BLaER1 (cell line): ENCODE measurements around the gene FRMPD3.
"Not testable (repeated sequence)": the region's sequence is repeated elsewhere in the genome, so short reads cannot be mapped to it uniquely, and the experiment has no call there.

Source experiments
- H3K27ac ChIP-seq: shearing (Covaris generic); formaldehyde crosslinking; 2 replicates; pipeline ENCODE4 v1.8.1; 2022
- H3K27me3 ChIP-seq: shearing (Covaris generic); formaldehyde crosslinking; 2 replicates; pipeline ENCODE4 v1.8.1; 2022
- H3K36me3 ChIP-seq: shearing (Covaris generic); formaldehyde crosslinking; 2 replicates; pipeline ENCODE4 v1.8.1; 2022
- H3K4me1 ChIP-seq: shearing (Covaris generic); formaldehyde crosslinking; 2 replicates; pipeline ENCODE4 v1.8.1; 2022
- H3K4me2 ChIP-seq: shearing (Covaris generic); formaldehyde crosslinking; 2 replicates; pipeline ENCODE4 v1.8.1; 2022
- H3K4me3 ChIP-seq: shearing (Covaris generic); formaldehyde crosslinking; 2 replicates; pipeline ENCODE4 v1.8.1; 2022
- H3K9ac ChIP-seq: shearing (Covaris generic); formaldehyde crosslinking; 2 replicates; pipeline ENCODE4 v1.8.1; 2022
- H3K9me3 ChIP-seq: shearing (Covaris generic); formaldehyde crosslinking; 2 replicates; pipeline ENCODE4 v1.8.1; 2022
- H4K20me1 ChIP-seq: shearing (Covaris generic); formaldehyde crosslinking; 2 replicates; pipeline ENCODE4 v1.8.1; 2022
- Cebpa-rat ChIP-seq: shearing (Covaris generic); IDR thresholded peaks from 2 replicates; pipeline ENCODE4 v1.8.1; 2022

The FRMPD3 gene

GRCh38 chrX:107448625-107448997 is 841 bp upstream of the FRMPD3 start:
- TF ChIP-seq Cebpa-rat, result no peak
- peak overlapping the region; percentile 68 for H3K4me3 ChIP-seq
- H4K20me1 ChIP-seq, result peaks cover 18% of the 10 kb centered on the region; the same call in 1 of the 2 replicates
- H3K9me3 ChIP-seq, result no peaks in the 10 kb centered on the region
- H3K27ac ChIP-seq, result no peak overlapping the region
- H3K4me2 ChIP-seq, result peak overlapping the region; percentile 87
- H3K9ac ChIP-seq, result no peak overlapping the region
- H3K4me1 ChIP-seq, result no peaks in the 10 kb centered on the region
- H3K36me3 ChIP-seq, result no peaks in the 10 kb centered on the region
- H3K27me3 ChIP-seq, result peaks cover 95% of the 10 kb centered on the region

GRCh38 chrX:107450823-107451509 is 1.5 kb downstream of the FRMPD3 start:
- no peak overlapping the region for H3K9ac ChIP-seq
- H3K27me3 ChIP-seq, result peaks cover 97% of the 10 kb centered on the region
- H3K4me1 ChIP-seq, result no peaks in the 10 kb centered on the region
- peaks cover 17% of the 10 kb centered on the region; the same call in 1 of the 2 replicates for H4K20me1 ChIP-seq
- TF ChIP-seq Cebpa-rat, result no peak
- no peak overlapping the region for H3K27ac ChIP-seq
- H3K9me3 ChIP-seq, result no peaks in the 10 kb centered on the region
- H3K4me3 ChIP-seq, result no peak overlapping the region
- H3K36me3 ChIP-seq, result no peaks in the 10 kb centered on the region
- no peak overlapping the region for H3K4me2 ChIP-seq

DNA sequence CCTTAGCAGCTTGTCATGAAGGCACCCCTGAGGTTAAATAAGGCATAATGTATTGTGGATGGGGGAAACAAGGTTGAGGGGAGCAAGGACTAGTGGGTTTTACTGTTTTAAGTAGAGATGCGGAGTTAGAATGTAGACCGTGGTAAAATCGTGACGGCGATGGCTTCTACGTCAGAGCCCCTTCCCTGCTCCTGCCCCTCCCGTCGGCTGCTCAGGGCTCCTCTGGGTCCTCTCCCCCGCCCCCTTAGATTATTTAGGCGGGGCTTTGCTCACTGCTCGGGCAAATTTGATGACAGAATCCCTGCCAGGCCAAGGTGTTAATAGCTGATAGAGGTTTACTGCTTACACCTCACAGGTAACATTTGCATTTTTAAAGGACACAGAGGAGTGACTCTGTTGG is 2.3 kb downstream of the FRMPD3 start:
- Histone ChIP-seq H3K4me3 (no peak overlapping the region), H3K4me1 (no peaks in the 10 kb centered on the region), H3K4me2 (no peak overlapping the region)

GRCh38 chrX:107452581-107452980 is 3.1 kb downstream of the FRMPD3 start:
- Histone ChIP-seq H3K27ac (no peak overlapping the region), H3K4me3 (no peak overlapping the region), H3K9ac (no peak overlapping the region), H3K4me2 (no peak overlapping the region), H3K36me3 (no peaks in the 10 kb centered on the region), H4K20me1 (peaks cover 19% of the 10 kb centered on the region; the same call in 1 of the 2 replicates), H3K27me3 (peaks cover 96% of the 10 kb centered on the region), H3K4me1 (no peaks in the 10 kb centered on the region), H3K9me3 (no peaks in the 10 kb centered on the region)
- no peak for TF ChIP-seq Cebpa-rat

More for the DNA sequence above, 2.3 kb downstream of the FRMPD3 start:
- H3K27me3 ChIP-seq, result peaks cover 97% of the 10 kb centered on the region
- H3K9me3 ChIP-seq, result no peaks in the 10 kb centered on the region
- peaks cover 17% of the 10 kb centered on the region; the same call in 1 of the 2 replicates for H4K20me1 ChIP-seq
- TF ChIP-seq Cebpa-rat, result no peak
- no peaks in the 10 kb centered on the region for H3K36me3 ChIP-seq
- H3K27ac ChIP-seq, result no peak overlapping the region
- H3K9ac ChIP-seq, result no peak overlapping the region

DNA sequence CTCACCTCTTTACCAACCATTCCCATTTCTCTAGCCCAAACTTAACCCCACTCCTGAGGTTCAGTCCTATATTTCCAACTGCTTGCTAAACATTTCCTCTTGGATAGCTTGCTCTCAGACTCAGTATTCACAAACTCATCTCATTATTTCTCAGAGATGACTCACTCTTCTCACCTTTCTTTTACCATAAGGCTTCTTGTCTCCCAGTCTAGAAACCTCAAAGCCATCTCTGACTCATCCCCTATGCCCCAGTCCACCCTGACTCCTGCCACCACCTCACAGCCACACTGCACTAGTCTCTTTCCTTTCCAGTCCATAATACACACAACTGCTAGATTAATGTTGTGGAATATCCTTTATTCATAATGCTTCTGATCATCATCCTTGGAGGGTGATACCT is 4.8 kb downstream of the FRMPD3 start:
- H3K27me3 ChIP-seq, result peaks cover 95% of the 10 kb centered on the region
- H4K20me1 ChIP-seq, result peaks cover 27% of the 10 kb centered on the region; the same call in 1 of the 2 replicates
- H3K27ac ChIP-seq, result no peak overlapping the region
- no peaks in the 10 kb centered on the region for H3K9me3 ChIP-seq
- no peak for TF ChIP-seq Cebpa-rat
- no peak overlapping the region for H3K4me3 ChIP-seq
- no peaks in the 10 kb centered on the region for H3K4me1 ChIP-seq
- H3K9ac ChIP-seq, result no peak overlapping the region
- no peaks in the 10 kb centered on the region for H3K36me3 ChIP-seq
- no peak overlapping the region for H3K4me2 ChIP-seq

DNA sequence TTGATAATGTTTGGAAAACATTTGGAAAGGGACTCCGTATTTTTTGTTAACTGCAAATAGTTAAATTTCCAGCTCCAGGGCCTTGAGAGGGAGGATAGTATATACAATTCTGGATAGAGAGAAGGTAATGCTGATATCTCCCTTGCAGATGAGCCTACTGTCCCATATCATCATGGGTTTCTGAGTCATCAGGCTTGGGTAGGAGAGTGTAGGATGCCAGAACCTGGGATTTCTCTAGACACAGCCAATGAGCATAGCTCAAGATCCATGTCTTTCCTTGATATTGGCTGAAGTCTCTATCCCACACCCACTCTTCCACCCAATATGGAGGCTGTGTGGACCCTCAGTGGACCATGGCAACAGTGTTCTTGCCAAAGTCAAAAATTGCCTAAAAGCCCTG is 7.8 kb downstream of the FRMPD3 start:
- Histone ChIP-seq H3K9ac (no peak overlapping the region), H4K20me1 (peaks cover 20% of the 10 kb centered on the region; the same call in 1 of the 2 replicates), H3K4me1 (no peaks in the 10 kb centered on the region), H3K36me3 (no peaks in the 10 kb centered on the region), H3K27ac (no peak overlapping the region), H3K27me3 (peaks cover 91% of the 10 kb centered on the region), H3K9me3 (no peaks in the 10 kb centered on the region), H3K4me2 (no peak overlapping the region), H3K4me3 (no peak overlapping the region)
- TF ChIP-seq Cebpa-rat, result no peak

GRCh38 chrX:107465932-107466620 is 16.6 kb downstream of the FRMPD3 start:
- Histone ChIP-seq H4K20me1 (no peaks in the 10 kb centered on the region; the same call in 1 of the 2 replicates), H3K27ac (no peak overlapping the region), H3K4me3 (no peak overlapping the region), H3K9me3 (no peaks in the 10 kb centered on the region), H3K36me3 (no peaks in the 10 kb centered on the region), H3K4me2 (no peak overlapping the region), H3K27me3 (peaks cover 90% of the 10 kb centered on the region), H3K9ac (no peak overlapping the region), H3K4me1 (no peaks in the 10 kb centered on the region)
- no peak for TF ChIP-seq Cebpa-rat

- no peaks in the 10 kb centered on the region for H3K36me3 ChIP-seq
- peaks cover 87% of the 10 kb centered on the region for H3K27me3 ChIP-seq
- no peaks in the 10 kb centered on the region; the same call in 1 of the 2 replicates for H4K20me1 ChIP-seq
- TF ChIP-seq Cebpa-rat, result no peak
- H3K4me2 ChIP-seq, result no peak overlapping the region
- H3K9me3 ChIP-seq, result no peaks in the 10 kb centered on the region
- H3K4me3 ChIP-seq, result no peak overlapping the region
- no peak overlapping the region for H3K9ac ChIP-seq
- no peaks in the 10 kb centered on the region for H3K4me1 ChIP-seq
- no peak overlapping the region for H3K27ac ChIP-seq
Measured at GRCh38 chrX:107467271-107467670, 17.8 kb downstream of the FRMPD3 start.

DNA sequence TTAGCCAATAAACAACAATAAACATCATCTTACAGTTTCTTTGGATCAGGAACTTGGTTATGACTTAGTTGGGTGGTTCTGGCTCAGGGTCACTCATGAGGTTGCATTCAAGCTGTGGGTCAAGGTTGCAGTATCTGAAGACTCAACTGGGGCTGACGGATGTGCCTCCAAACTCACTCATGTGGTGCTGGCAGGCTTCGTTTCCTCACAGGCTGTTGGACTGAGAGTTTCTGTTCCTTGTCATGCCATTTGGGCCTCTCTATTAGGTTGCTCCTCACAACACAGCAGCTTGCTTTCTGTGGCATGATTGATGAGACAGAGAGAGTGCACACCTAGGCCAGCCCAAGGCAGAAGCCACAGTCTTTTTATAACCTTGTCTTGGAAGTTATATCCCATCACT is 20.7 kb downstream of the FRMPD3 start:
- H3K4me3 ChIP-seq, result no peak overlapping the region
- no peak for TF ChIP-seq Cebpa-rat
- no peak overlapping the region for H3K9ac ChIP-seq
- H4K20me1 ChIP-seq, result no peaks in the 10 kb centered on the region; the same call in 1 of the 2 replicates
- H3K9me3 ChIP-seq, result no peaks in the 10 kb centered on the region
- no peak overlapping the region for H3K4me2 ChIP-seq
- H3K27me3 ChIP-seq, result peaks cover 87% of the 10 kb centered on the region
- H3K4me1 ChIP-seq, result no peaks in the 10 kb centered on the region
- H3K27ac ChIP-seq, result no peak overlapping the region
- H3K36me3 ChIP-seq, result no peaks in the 10 kb centered on the region

- Histone ChIP-seq H3K27ac (no peak overlapping the region), H3K9me3 (no peaks in the 10 kb centered on the region), H3K36me3 (no peaks in the 10 kb centered on the region), H3K9ac (no peak overlapping the region), H4K20me1 (no peaks in the 10 kb centered on the region; the same call in 1 of the 2 replicates), H3K4me1 (no peaks in the 10 kb centered on the region), H3K4me2 (no peak overlapping the region), H3K4me3 (no peak overlapping the region), H3K27me3 (peaks cover 87% of the 10 kb centered on the region)
- no peak for TF ChIP-seq Cebpa-rat
Measured at GRCh38 chrX:107470971-107471370, 21.5 kb downstream of the FRMPD3 start.

- H4K20me1 ChIP-seq, H3K9ac ChIP-seq, H3K4me1 ChIP-seq, H3K4me3 ChIP-seq, H3K27ac ChIP-seq, H3K9me3 ChIP-seq, H3K36me3 ChIP-seq, H3K4me2 ChIP-seq: not testable (repeated sequence)
- peaks cover 87% of the 10 kb centered on the region for H3K27me3 ChIP-seq
Measured at GRCh38 chrX:107471420-107471819, 22.0 kb downstream of the FRMPD3 start.
